ENCODE data around the gene TBC1D1. TPM values are rescaled to one million over a fixed set of nuclear protein-coding genes. Genes with fewer than 3 reads are reported as not detected.

The TBC1D1 gene
- total and polyA plus RNA-seq, 2 of the 8 experiments (the other 6 are each of a cell fraction or from before 2014, with no cell fraction given), result 96.9 to 162 TPM

GRCh38 chr4:37889849-37890800 lies 759 bp upstream of the TBC1D1 start:
- no peak overlapping the region for H4K91ac ChIP-seq (replicated peaks; ENCODE audit: insufficient read length, low read length)
- no peak overlapping the region for H3K4ac ChIP-seq (replicated peaks; ENCODE audit: insufficient read length, low read depth, low read length)
- no peak overlapping the region for H3K14ac ChIP-seq (ENCODE audit: insufficient read length)
- CTCF ChIA-PET (ENCODE audit: partially characterized antibody), result interaction anchor here (1.2 to 1.6 kb wide), 3 partner anchors 13 to 146 kb away, joined by 3 read pairs; no protein-coding TSS in a partner anchor
- peak overlapping the region; percentile 75; the same call in 1 of the 2 replicates for H4K8ac ChIP-seq (ENCODE audit: extremely low read depth, insufficient read depth, low read length)
- peak overlapping the region; percentile 75; the same call in 1 of the 2 replicates for H2BK15ac ChIP-seq (ENCODE audit: low read length)
- no peak overlapping the region for H2BK120ac ChIP-seq (replicated peaks; ENCODE audit: low read depth, low read length)
- 7% methylated on average over 43 of the region's 63 CpGs; no CpG with 5 or more reads in 1 of the 2 experiments for WGBS, 2 experiments (ENCODE audit: extremely low coverage in 1 of 2, insufficient coverage in 1 of 2, insufficient read length in 1 of 2, insufficient replicate concordance in 2 of 2, low coverage in 1 of 2, low lambda C conversion rate in 2 of 2, missing lambda C conversion rate in 1 of 2)
- H4K5ac ChIP-seq (ENCODE audit: insufficient read length, low read depth, low read length), result no peak overlapping the region
- POLR2A ChIA-PET (ENCODE audit: partially characterized antibody), result interaction anchor here (1.0 to 2.2 kb wide), 3 partner anchors 10 to 13 kb away, joined by 4 to 6 read pairs (median 4); no protein-coding TSS in a partner anchor
- H3K27ac ChIP-seq (ENCODE audit: low read depth, low read length), result no peak overlapping the region
- no peaks in the 10 kb centered on the region for H3K79me1 ChIP-seq (ENCODE audit: low read depth, low read length)
- peak overlapping the region; percentile 67; the same call in 1 of the 2 replicates for H2AFZ ChIP-seq (ENCODE audit: low read length)
- no peak overlapping the region for H2AK5ac ChIP-seq (ENCODE audit: low read depth, low read length)
- peak overlapping the region; percentile 62 to 86 (median 66) for H3K4me3 ChIP-seq (ENCODE audit: extremely low read depth in 1 of 4, insufficient read depth in 2 of 4, low read depth in 3 of 4, low read length in 4 of 4)
- H3K9ac ChIP-seq (replicated peaks in 1 of 4; ENCODE audit: extremely low read depth in 1 of 4, low read depth in 3 of 4, low read length in 3 of 4), result no peak overlapping the region
- peaks cover 0 to 8% (median 4%) of the 10 kb centered on the region in 4 experiments; a peak in 5 of 7 replicates for H3K4me1 ChIP-seq (replicated peaks in 1 of 4; ENCODE audit: control insufficient read depth in 3 of 4, insufficient read depth in 4 of 4, low read length in 3 of 4)
- no peaks in the 10 kb centered on the region for H3K9me3 ChIP-seq (ENCODE audit: insufficient read depth in 2 of 2, low read depth in 1 of 2, low read length in 1 of 2)
- H2BK12ac ChIP-seq (ENCODE audit: low read depth, low read length), result peak overlapping the region; percentile 69
- H3K36me3 ChIP-seq (ENCODE audit: control insufficient read depth in 2 of 4, insufficient read depth in 4 of 4, low read length in 3 of 4), result no peaks in the 10 kb centered on the region
- no peak overlapping the region for H3K56ac ChIP-seq (replicated peaks; ENCODE audit: insufficient read length, low read depth, low read length)
- no peak overlapping the region for H2BK20ac ChIP-seq (ENCODE audit: low read length)
- no peak overlapping the region for H2BK5ac ChIP-seq (ENCODE audit: low read depth, low read length)
- H3K27me3 ChIP-seq (replicated peaks in 1 of 4; ENCODE audit: control insufficient read depth in 3 of 4, extremely low read depth in 1 of 4, insufficient read depth in 3 of 4, low read length in 3 of 4), result peaks cover 17 to 35% (median 31%) of the 10 kb centered on the region in 4 experiments
- H4K20me1 ChIP-seq (replicated peaks in 1 of 2; ENCODE audit: control insufficient read depth in 1 of 2, insufficient read depth in 2 of 2, low read length in 2 of 2), result peaks cover 0 to 3% of the 10 kb centered on the region in 2 experiments
- H3K23me2 ChIP-seq (ENCODE audit: low read depth, low read length), result peaks cover 16% of the 10 kb centered on the region
- peak overlapping the region; percentile 95 to 98 for H3K4me2 ChIP-seq (ENCODE audit: insufficient read depth in 1 of 2, low read depth in 2 of 2, low read length in 2 of 2)
- peak in 1 of 2 experiments; percentile 58 for DNase-seq (ENCODE audit: low read depth in 1 of 2, low spot score in 2 of 2)
- H3K18ac ChIP-seq (ENCODE audit: extremely low read depth, low read length), result no peak overlapping the region; the same call in 1 of the 2 replicates
- H3K23ac ChIP-seq (ENCODE audit: insufficient read length), result no peak overlapping the region
- FAIRE-seq, result no peak
- no peaks in the 10 kb centered on the region for H3K79me2 ChIP-seq (ENCODE audit: control insufficient read depth in 1 of 2, insufficient read depth in 2 of 2, low read length in 2 of 2)
- no peak for TF ChIP-seq SIX5 (IDR thresholded peaks at IDR 0.05; ENCODE audit: low read depth, low read length)
- TF ChIP-seq, protein P1, sequence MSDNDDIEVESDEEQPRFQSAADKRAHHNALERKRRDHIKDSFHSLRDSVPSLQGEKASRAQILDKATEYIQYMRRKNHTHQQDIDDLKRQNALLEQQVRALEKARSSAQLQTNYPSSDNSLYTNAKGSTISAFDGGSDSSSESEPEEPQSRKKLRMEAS (IDR thresholded peaks at IDR 0.05), result peak; percentile 22; the same call in 1 of the 2 replicates
- no peak for TF ChIP-seq BCL11A (IDR thresholded peaks at IDR 0.05; ENCODE audit: low read depth in 2 of 2, low read length in 2 of 2)
- TF ChIP-seq EZH2 (IDR thresholded peaks at IDR 0.05; ENCODE audit: low read depth, low read length, severe bottlenecking), result peak; percentile 84
- no peak for TF ChIP-seq YY1 (IDR thresholded peaks at IDR 0.05; ENCODE audit: low read depth, low read length)
- TF ChIP-seq CHD2 (IDR thresholded peaks at IDR 0.05; ENCODE audit: low read length), result no peak
- no peak for TF ChIP-seq FOSL1 (IDR thresholded peaks at IDR 0.05; ENCODE audit: insufficient read depth, low read depth, low read length)
- no peak for TF ChIP-seq GABPA (IDR thresholded peaks at IDR 0.05; ENCODE audit: borderline replicate concordance, insufficient read depth, low read length)
- TF ChIP-seq SAP30 (IDR thresholded peaks at IDR 0.05; ENCODE audit: insufficient read depth, insufficient replicate concordance, low read length), result no peak
- TF ChIP-seq RXRA (IDR thresholded peaks at IDR 0.05; ENCODE audit: insufficient read depth, low read depth, low read length), result no peak
